Adipose tissue (tissue), 3 donors: ENCODE data around the gene DIP2B. TPM values are rescaled to one million over a fixed set of nuclear protein-coding genes. Genes with fewer than 3 reads are reported as not detected.

ENCODE experiments used
- polyA plus RNA-seq, 3 donors: library from polyadenylated mRNA; stranded (reverse); fragments of 200-250 nt; gene quantifications; one replicate each; pipeline ENCODE4 v1.2.3, GENCODE V29; 2013
- donor health status: healthy with polysubstance abuse.
- donor health status: Bipolar disorder and iron deficiency.
- donor health status: healthy.

Gene DIP2B
- polyA plus RNA-seq, 3 donors, result 4.4 to 5.7 (median 5.6) TPM

Other genes starting within 250 kb of the DIP2B start
- gene LIMA1, start 221.5 kb upstream of the DIP2B start, polyA plus RNA-seq, result 100 to 1,000 TPM in 2 of 3 donors, 10 to 100 TPM in 1; 15.9 to 134 (median 108) TPM
- not detected for gene FAM186A, start 108.4 kb upstream of the DIP2B start, polyA plus RNA-seq
- 10 to 100 TPM in 2 of 3 donors, 1 to 10 TPM in 1; 7.4 to 20.0 (median 10.5) TPM for gene LARP4, start 104.1 kb upstream of the DIP2B start, polyA plus RNA-seq